Stimulated activated CD4-positive, alpha-beta T cell treated with anti-CD3 and anti-CD28 coated beads, Interleukin-4, amount 100 ng/mL, for 1 hour (primary cell): ENCODE measurements around the gene SPATA18.
"Not testable (repeated sequence)": the region's sequence is repeated elsewhere in the genome, so short reads cannot be mapped to it uniquely, and the experiment has no call there.

Source experiments
- DNase-seq: peaks from one replicate; pipeline ENCODE4 v3.0.0-alpha.2; 2020

Gene SPATA18

DNA sequence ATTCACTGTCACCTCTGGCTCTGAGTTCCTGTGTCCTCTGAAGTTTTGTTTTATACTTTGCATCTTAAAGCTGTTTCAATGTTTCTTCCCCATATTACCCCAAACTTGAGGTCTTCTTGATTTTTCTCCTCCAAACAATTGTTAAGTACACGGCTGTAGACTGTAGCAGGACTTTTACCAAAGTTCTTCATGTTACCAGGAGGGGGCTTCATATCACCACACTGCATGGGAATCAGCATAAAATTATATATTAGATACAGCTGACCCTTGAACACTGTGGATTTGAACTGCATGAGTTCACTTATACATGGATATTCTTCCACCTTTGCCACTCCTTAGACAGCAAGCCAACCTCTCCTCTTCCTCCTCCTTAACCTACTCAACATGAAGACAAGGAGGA is 56.6 kb downstream of the SPATA18 start:
- DNase-seq = no peak

DNA sequence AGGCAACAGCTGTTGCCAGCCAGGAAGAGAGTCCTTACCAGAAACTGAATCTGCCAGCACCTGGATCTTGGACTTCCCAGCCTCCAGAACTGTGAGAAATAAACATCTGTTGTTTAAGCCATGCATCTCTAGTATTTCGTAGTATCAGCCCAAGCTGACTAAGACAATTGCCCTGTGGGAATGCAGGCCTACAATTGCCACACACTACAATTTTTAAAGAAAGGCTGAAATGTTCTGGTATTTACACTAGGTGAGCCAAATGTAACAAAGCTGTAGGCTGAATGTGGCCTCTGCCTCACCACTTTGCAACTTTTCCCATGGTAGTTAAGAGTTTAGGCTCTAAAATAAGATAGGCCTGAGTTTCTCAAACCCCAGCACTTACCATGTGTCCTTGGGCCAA is 59.1 kb downstream of the SPATA18 start:
- DNase-seq = no peak

DNA sequence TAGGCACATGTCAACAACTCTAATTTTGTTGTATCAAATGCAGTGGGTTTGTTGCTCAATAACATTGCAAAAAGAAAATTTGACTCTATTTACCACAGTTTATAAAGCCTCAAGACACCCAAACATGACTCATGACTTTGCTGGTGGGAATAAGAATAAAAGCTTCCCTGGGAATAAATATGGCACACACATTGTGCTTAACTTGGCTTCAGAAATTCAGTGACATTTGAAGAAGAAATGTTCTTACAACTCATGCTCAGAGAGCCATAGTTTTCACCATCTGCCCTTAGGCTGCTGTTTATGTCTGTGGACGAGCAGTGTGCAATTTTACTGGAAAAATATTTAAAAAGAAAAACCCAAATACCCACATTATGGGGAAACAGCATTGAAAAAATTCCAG is 60.9 kb downstream of the SPATA18 start:
- DNase-seq = no peak

DNA sequence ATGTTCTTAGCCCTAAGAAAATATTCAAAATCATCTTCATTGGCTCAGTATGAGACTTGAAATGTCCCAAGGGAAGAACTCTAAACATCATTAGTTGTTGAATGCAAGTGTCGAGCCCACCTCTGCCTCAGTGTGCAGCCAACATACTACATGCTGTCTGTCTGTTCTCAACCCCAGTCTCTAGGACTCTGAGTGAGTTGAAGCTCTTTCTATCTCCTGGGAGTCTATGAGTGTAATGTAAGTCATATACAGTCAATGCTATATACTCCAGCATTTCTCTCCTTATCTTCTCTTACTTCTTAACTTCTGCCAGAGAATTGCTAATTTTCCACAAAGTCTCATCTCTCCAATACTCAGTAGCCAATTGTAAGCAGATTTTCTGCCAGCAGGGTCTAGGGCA is 61.3 kb downstream of the SPATA18 start:
- DNase-seq = no peak

DNA sequence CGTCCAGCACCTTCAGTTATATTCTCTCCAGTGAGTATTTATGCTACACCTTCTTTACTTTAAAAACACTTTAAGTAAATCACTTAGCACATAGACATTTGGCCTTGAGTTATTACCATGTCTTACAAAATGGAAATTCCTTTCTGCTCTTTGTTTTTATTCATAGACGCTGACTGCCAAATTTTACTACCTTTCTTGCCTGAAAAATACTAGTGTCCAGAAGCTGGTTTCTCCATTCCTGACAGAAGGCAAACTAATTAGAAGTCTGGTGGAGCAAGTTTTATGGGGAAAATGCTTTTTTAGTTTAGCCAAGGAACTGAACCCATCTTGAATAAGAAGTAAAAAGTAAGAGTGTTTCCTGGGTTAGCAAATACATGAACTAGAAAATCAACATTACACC is 65.5 kb downstream of the SPATA18 start:
- DNase-seq = no peak

DNA sequence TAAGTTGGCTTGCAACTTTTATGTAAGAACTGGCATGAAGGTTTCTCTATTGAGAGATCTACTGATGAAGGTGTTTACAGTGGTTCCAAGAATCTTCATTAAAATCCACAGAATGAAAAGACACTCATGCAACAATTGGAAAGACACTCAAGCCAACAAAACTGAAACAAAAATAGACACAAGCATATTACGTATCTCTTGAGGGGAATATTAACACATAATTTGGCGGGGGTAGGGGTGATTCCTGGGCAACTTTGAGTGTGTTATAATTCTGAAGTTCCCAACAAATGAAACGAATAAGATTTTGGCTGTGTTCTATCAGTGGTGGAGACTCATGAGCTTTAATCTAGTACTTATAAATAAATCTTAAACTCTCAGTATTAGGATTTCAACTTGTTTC is 75.1 kb downstream of the SPATA18 start:
- DNase-seq = no peak

DNA sequence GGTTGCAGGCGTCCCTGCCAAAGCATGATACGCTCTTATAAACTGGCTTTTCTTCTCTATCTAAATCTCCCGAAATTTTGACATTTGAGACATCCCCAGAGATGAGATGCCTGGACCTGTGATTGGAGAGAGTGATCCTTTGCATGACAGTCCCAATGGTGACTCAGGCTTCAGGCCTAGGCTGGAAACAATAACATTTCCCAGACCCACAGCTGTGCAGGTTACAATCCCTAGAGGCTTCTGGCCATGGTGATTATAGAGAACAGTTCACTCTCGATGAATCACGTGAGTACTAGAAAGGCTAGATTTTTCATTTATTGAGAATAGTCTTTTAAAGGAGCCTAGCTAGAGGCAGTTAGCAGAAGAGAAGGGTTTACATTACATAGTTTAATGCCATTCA is 75.9 kb downstream of the SPATA18 start:
- no peak for DNase-seq

DNA sequence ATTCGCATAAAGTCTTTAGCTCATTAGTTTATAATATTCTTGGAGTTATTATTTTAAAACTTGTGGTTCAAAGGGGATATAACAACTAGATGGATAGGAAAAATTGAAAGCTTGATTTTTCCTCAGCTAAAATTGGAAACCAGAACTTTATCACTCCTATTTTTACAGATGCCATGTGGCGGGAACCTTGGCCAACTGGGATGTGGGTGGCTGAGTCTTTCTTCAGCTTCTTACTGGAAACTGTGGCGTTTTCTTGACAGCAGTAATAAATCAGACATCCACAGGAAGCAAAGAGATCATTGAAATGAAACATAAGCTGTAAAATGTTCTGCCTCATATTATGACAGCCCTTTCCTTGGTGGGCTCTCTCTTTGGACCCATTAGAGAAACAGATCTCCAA is 84.1 kb downstream of the SPATA18 start:
- no peak for DNase-seq

DNA sequence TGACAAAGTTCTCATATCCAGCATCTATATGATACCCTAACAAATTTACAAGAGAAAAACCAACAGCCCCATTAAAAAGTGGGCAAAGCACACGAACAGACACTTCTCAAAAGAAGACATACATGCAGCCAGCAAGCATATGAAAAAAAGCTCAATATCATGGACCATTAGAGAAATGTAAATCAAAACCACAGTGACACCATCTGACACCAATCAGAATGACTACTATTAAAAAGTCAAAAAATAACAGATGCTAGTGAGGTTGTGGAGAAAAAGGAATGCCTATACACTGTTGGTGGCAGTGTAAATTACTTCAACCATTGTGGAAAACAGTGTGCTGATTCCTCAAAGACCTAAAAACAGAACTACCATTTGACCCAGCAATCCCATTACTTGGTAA is 86.0 kb downstream of the SPATA18 start:
- not testable (repeated sequence) for DNase-seq

DNA sequence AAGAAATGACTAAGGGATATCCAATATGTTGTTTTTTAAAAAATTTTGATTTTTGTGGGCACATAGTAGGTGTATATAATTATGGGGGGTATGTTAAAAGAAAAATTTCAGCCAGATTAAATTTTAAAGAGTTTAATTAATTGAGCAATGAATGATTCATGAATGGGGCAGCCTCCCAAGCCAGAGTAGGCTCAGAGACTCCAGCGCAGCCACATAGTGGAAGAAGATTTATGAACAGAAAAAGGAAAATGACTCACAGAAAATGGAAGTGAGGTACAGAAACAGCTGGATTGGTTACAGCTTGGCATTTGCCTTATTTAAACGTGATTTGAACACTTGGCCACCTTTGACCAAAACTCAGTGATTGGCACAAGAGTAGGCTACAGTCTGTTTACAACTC is 91.7 kb downstream of the SPATA18 start:
- DNase-seq = no peak

DNA sequence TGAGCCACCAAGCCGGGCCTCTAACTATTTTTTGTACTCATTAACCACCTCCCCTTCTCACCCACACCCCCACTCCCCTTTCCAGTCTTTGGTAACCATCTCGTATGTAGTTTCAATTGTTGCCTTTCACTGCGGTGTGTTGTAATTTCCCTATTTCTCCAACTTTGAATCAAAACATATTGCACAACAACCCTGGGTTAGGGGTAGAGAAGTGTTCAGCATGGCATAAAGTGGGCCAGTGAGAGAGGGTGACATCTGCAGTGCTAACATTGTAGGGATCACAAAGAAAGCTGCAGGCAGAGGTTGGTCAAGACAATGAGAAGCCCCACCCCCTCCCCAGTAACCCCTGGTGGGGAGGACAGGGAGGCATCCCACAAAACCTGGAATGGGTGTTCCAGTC is 92.7 kb downstream of the SPATA18 start:
- no peak for DNase-seq

DNA sequence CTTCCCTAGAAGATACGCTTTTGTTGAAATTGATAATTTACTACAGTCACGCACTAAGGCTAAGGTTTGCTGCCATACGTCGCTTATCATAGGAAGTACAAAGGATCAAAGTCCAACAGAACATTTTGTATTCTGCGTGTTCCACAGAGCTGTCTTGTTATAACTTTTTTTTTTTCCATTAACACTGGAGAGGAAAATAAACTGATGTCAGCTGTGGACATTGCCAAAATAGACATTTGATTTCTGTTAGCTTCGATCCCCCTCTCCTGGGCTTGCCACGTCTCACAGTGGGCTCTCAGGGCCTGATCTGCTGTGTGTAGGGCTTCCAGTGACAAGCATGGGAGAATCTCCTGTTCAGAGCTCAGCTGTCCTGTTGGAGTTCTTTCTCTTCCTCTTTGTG is 93.3 kb downstream of the SPATA18 start:
- no peak for DNase-seq
